GM12891 (cell line): ENCODE measurements around the gene ZNF431.

Experiments
- DNase-seq: peaks from one replicate; pipeline ENCODE4 v3.0.0; 2011; ENCODE audit warnings: low spot score; ENCODE audit not compliant: insufficient read length
- FAIRE-seq: peaks from 2 replicates; lab custom pipeline; 2011; peaks lifted over from hg19 to GRCh38; lab: Jason Lieb, UNC
- PAX5 ChIP-seq: IDR thresholded peaks from 2 replicates; pipeline ENCODE4 v1.6.1; 2011; ENCODE audit warnings: low read length, moderate library complexity, mild to moderate bottlenecking; ENCODE audit not compliant: insufficient read depth, severe bottlenecking
- POLR2A ChIP-seq: IDR thresholded peaks from 2 replicates; pipeline ENCODE4 v1.6.1; 2011; ENCODE audit warnings: low read depth, low read length, control low read depth
- POLR2AphosphoS5 ChIP-seq: IDR thresholded peaks from 2 replicates; pipeline ENCODE4 v1.6.1; 2011; ENCODE audit warnings: low read depth, low read length, control low read depth
- POU2F2 ChIP-seq: IDR thresholded peaks from 2 replicates; pipeline ENCODE4 v1.6.1; 2011; ENCODE audit warnings: low read depth, mild to moderate bottlenecking, control low read depth, low read length, moderate library complexity
- SPI1 ChIP-seq: IDR thresholded peaks from 2 replicates; pipeline ENCODE4 v1.6.1; 2011; ENCODE audit warnings: low read depth, low read length, control low read depth
- TAF1 ChIP-seq: IDR thresholded peaks from 2 replicates; pipeline ENCODE4 v1.6.1; 2011; ENCODE audit warnings: low read depth, low read length, control low read depth

Gene ZNF431

GRCh38 chr19:21143428-21143827 is 1.6 kb downstream of the ZNF431 start:
- FAIRE-seq, result no peak
- no peak for TF ChIP-seq POU2F2
- TF ChIP-seq POLR2AphosphoS5, result no peak
- no peak for TF ChIP-seq SPI1
- no peak for TF ChIP-seq PAX5
- TF ChIP-seq POLR2A, result no peak
- TF ChIP-seq TAF1, result no peak
- no peak for DNase-seq

- no peak for FAIRE-seq
- no peak for DNase-seq
- no peak for TF ChIP-seq POLR2A
- TF ChIP-seq POLR2AphosphoS5, result no peak
- TF ChIP-seq SPI1, result no peak
- no peak for TF ChIP-seq PAX5
- TF ChIP-seq POU2F2, result no peak
- no peak for TF ChIP-seq TAF1
These were observed 2.0 kb downstream of the ZNF431 start for GRCh38 chr19:21143854-21144253.

GRCh38 chr19:21147540-21147939 is 5.7 kb downstream of the ZNF431 start:
- no peak for DNase-seq
- FAIRE-seq, result no peak
- TF ChIP-seq PAX5, result no peak

GRCh38 chr19:21148681-21149080 is 6.8 kb downstream of the ZNF431 start:
- DNase-seq (no peak), FAIRE-seq (no peak)

GRCh38 chr19:21149877-21150276 is 8.0 kb downstream of the ZNF431 start:
- FAIRE-seq, result no peak

More at GRCh38 chr19:21148681-21149080, 6.8 kb downstream of the ZNF431 start:
- TF ChIP-seq PAX5 (no peak), TAF1 (no peak), POU2F2 (no peak), SPI1 (no peak), POLR2AphosphoS5 (no peak), POLR2A (no peak)

GRCh38 chr19:21151460-21151859 is 9.6 kb downstream of the ZNF431 start:
- TF ChIP-seq TAF1, result no peak
- no peak for TF ChIP-seq POU2F2
- DNase-seq (no peak), FAIRE-seq (no peak)

More at GRCh38 chr19:21149877-21150276, 8.0 kb downstream of the ZNF431 start:
- DNase-seq, result no peak
- TF ChIP-seq POLR2AphosphoS5 (no peak), POLR2A (no peak), POU2F2 (no peak)

- TF ChIP-seq TAF1 (no peak), SPI1 (no peak), POLR2AphosphoS5 (no peak), POLR2A (no peak)
- FAIRE-seq (no peak), DNase-seq (no peak)
These were observed 16.8 kb downstream of the ZNF431 start for GRCh38 chr19:21158523-21159135.

- FAIRE-seq (no peak), DNase-seq (no peak)
- TF ChIP-seq TAF1, result no peak
- no peak for TF ChIP-seq PAX5
These were observed 22.7 kb downstream of the ZNF431 start for GRCh38 chr19:21164541-21164940.

- DNase-seq (no peak), FAIRE-seq (no peak)
- no peak for TF ChIP-seq POLR2A
- no peak for TF ChIP-seq TAF1
- TF ChIP-seq POU2F2, result no peak
- TF ChIP-seq PAX5, result no peak
- TF ChIP-seq SPI1, result no peak
- TF ChIP-seq POLR2AphosphoS5, result no peak
These were observed 24.6 kb downstream of the ZNF431 start for GRCh38 chr19:21166436-21166835.

GRCh38 chr19:21197590-21198295 is 55.9 kb downstream of the ZNF431 start:
- no peak for TF ChIP-seq POLR2A
- TF ChIP-seq TAF1, result no peak
- no peak for TF ChIP-seq SPI1
- TF ChIP-seq POLR2AphosphoS5, result no peak
- no peak for TF ChIP-seq POU2F2
- TF ChIP-seq PAX5, result no peak
- FAIRE-seq, result no peak

More at GRCh38 chr19:21197590-21198295, 55.9 kb downstream of the ZNF431 start:
- no peak for DNase-seq
